ENCODE data around the gene TP53BP2.
A peak's percentile ranks its signal among the peaks of the same experiment; 100 is the strongest.

- TF ChIP-seq SUZ12 (IDR thresholded peaks at IDR 0.05): no peak
- TF ChIP-seq ELF4 (IDR thresholded peaks at IDR 0.05): no peak
- no peak for TF ChIP-seq FOXA1 (IDR thresholded peaks at IDR 0.05)
- peak; percentile 63 for TF ChIP-seq BHLHE40 (IDR thresholded peaks at IDR 0.05; ENCODE audit: borderline replicate concordance)
- TF ChIP-seq SP1 (IDR thresholded peaks at IDR 0.05): no peak
- no peak for TF ChIP-seq HDGF (IDR thresholded peaks at IDR 0.05; ENCODE audit: borderline replicate concordance)
- no peak for TF ChIP-seq NFRKB (IDR thresholded peaks at IDR 0.05)
- TF ChIP-seq FOXK2 (IDR thresholded peaks at IDR 0.05): no peak
- TF ChIP-seq CTBP1 (IDR thresholded peaks at IDR 0.05; ENCODE audit: borderline replicate concordance): peak; percentile 67
- TF ChIP-seq FOXM1 (IDR thresholded peaks at IDR 0.05; ENCODE audit: borderline replicate concordance): no peak
- no peak for TF ChIP-seq TARDBP (IDR thresholded peaks at IDR 0.05)
- TF ChIP-seq PKNOX1 (IDR thresholded peaks at IDR 0.05): peak; percentile 79
- TF ChIP-seq ZNF384 (IDR thresholded peaks at IDR 0.05): peak; percentile 92
Measured at GRCh38 chr1:223738465-223739365, 107.0 kb downstream of the TP53BP2 start.

All from HEK293T (cell line).